Heart left ventricle (tissue), 16 donors: ENCODE data around the gene TBCK. TPM values are rescaled to one million over a fixed set of nuclear protein-coding genes. Genes with fewer than 3 reads are reported as not detected.

ENCODE experiments used
- ATAC-seq, 4 donors: fragments of 200-7000 bp; cut with Tn5 transposase; one replicate each; pipeline ENCODE4 v1.9.1; 2020 to 2022; ENCODE audit warnings: moderate library complexity in 4 of 4, mild to moderate bottlenecking in 3 of 4, moderate number of reproducible peaks in 1 of 4
- DNase-seq, 5 donors: peaks; one replicate each; pipeline ENCODE4 v3.0.0-alpha.2; 2020
- H3K27ac ChIP-seq, 12 donors: fragments of 200-600 bp; sonication (generic) in 4 of 12; one replicate each; pipeline versions ENCODE4 v1.5.0 to v1.8.0; 2016 to 2022; ENCODE audit warnings: mild to moderate bottlenecking in 2 of 12
- H3K27me3 ChIP-seq, 9 donors: fragments of 200-600 bp; sonication (generic) in 2 of 9; one replicate each; pipeline versions ENCODE4 v1.5.1 to v1.8.0; 2016 to 2022; ENCODE audit warnings: mild to moderate bottlenecking in 3 of 9
- H3K36me3 ChIP-seq, 9 donors: fragments of 200-600 bp; sonication (generic) in 2 of 9; one replicate each; pipeline versions ENCODE4 v1.5.0 to v1.8.0; 2018 to 2022; ENCODE audit warnings: mild to moderate bottlenecking in 2 of 9
- H3K4me1 ChIP-seq, 12 donors: fragments of 200-600 bp; sonication (generic) in 4 of 12; one replicate each; pipeline versions ENCODE4 v1.5.0 to v1.8.0; 2016 to 2022; ENCODE audit warnings: mild to moderate bottlenecking in 3 of 12
- H3K4me3 ChIP-seq, 12 donors: fragments of 200-600 bp; sonication (generic) in 4 of 12; one replicate each; pipeline versions ENCODE4 v1.5.0 to v1.8.0; 2017 to 2022; ENCODE audit warnings: mild to moderate bottlenecking in 9 of 12, moderate library complexity in 4 of 12
- H3K9me3 ChIP-seq, 12 donors: fragments of 200-600 bp; sonication (generic) in 4 of 12; one replicate each; pipeline versions ENCODE4 v1.5.0 to v1.8.0; 2016 to 2022; ENCODE audit warnings: mild to moderate bottlenecking in 1 of 12
- POLR2A ChIP-seq, 2 donors: fragments of 450-650 bp; IDR thresholded peaks; one replicate each; pipeline ENCODE4 v1.6.1; 2017; ENCODE audit warnings: antibody characterized with exemption in 2 of 2, mild to moderate bottlenecking in 2 of 2, moderate library complexity in 2 of 2
- WGBS, 4 donors: extraction: QIAGEN DNeasy Blood & Tissue Kit in 2 of 4; methylation state at CpG; one replicate each; pipeline versions ENCODE4 v1.1.5 to v1.1.7; 2013 to 2018; 5-methylcytosine and 5-hydroxymethylcytosine counted together
- intact Hi-C, 10 donors: fragments of 100-400 bp; cut with DNase I; formaldehyde crosslinking; loops; one replicate each; pipeline versions ENCODE4 v1.11.1 to v1.14.2; 2022
- polyA plus RNA-seq, 2 donors: library from polyadenylated mRNA; stranded (reverse); fragments of 200-250 nt; gene quantifications; one replicate each; pipeline ENCODE4 v1.2.3, GENCODE V29; 2013
- total RNA-seq, 9 donors: library from RNA; depleted of rRNA in 2 of 9; stranded (reverse); fragments of >200 nt in 2 of 9; fragmentation: NEBNext Ultra II Directional in 3 of 9; extraction: Animal tissue kit (Norgen Biotek cat#: 25700) in 3 of 9; gene quantifications; one replicate each; pipeline versions ENCODE4 v1.1.0 to v1.2.4, GENCODE V29; 2016 to 2023
- TF ChIP-seq, protein P1 (sequence below), 12 donors: fragments of 200-600 bp; sonication (generic) in 4 of 12; IDR thresholded peaks; one replicate each; pipeline versions ENCODE4 v1.5.0 to v1.8.0; 2018 to 2022; ENCODE audit warnings: antibody characterized with exemption in 12 of 12, mild to moderate bottlenecking in 5 of 12
- donor health status: ischemic (EF 13 %, LVEDD 7.1; RV severe dilation, severe dysfunction).
- donor health status: healthy with polysubstance abuse.
- donor health status: DM: no; HTN: yes; CAD: no.
- donor health status: DM: no; HTN: no; CAD: no.
- donor health status: ischemic (EF 25% LVEDD 6.9; RV normal size, moderate dysfunction).
- donor health status: ischemic (EF 25% LVEDD 5.7; RV mildly dilated, moderate dysfunction).
- donor health status: healthy.
- donor health status: DM: yes; HTN: yes; CAD: no.
- donor health status: ischemic (EF 35%, LVEDD 5.7; RV mildly dilated, moderate dysfunction).
- donor health status: nonischemic (EF 11% LVEDD 7.7; RV severe dilation, severe dysfunction).
- donor health status: DM: yes; HTN: yes; CAD: no.
- donor health status: PGD.
- donor health status: ischemic (EF 29% LVEDD 5.4; RV normal size, mild dysfunction).
- donor health status: nonischemic (EF 23%, LVEDD 6.1; RV moderate dilation, normal function).

TBCK gene
- total and polyA plus RNA-seq, 11 donors, result 5.0 to 27.1 (median 14.6) TPM

DNA sequence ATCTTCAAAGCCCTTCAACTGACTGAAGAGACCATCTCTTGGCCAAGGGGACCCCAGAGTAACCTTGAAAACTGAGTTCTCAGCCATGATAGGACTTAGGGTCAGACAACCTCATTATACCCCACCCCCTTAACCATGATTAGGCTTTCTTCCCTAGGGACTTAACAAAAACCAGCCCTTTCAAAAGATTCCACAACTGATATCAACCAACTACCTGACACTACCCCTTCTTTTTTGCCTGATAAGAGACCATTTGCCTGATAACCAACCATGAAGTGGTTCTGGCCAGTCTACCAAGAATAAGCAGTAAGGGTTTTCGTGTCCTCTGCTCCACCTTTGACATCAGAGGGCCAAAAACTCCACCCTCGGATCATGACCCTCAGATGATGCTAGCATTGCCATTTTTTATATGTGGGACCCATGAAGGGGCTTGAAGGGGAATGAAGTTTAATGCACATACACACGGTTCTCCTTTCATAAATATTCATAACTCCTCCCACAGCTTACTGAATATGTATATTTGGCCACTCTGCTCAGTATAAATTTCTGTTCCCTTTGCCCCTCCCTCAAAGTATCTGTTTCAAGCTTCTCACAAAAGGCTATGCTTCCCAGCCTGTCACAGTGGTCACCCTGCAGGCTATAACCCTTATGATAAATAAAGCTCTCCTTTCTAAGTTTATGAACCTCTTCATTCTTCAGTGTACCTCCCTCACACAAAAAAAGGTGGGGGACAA is 12.3 kb downstream of the TBCK start:
- DNase-seq (no peak), ATAC-seq (no peak)
- no peaks in the 10 kb centered on the region for H3K9me3 ChIP-seq
- no peak overlapping the region for H3K4me3 ChIP-seq
- no peaks in the 10 kb centered on the region for H3K27me3 ChIP-seq
- 72 to 83% (median 81%) methylated on average over 3 of the region's 3 CpGs for WGBS, 4 donors
- H3K4me1 ChIP-seq, result peaks cover 0 to 3% (median 0%) of the 10 kb centered on the region in 12 donors
- intact Hi-C loops, result no loop called here
- peaks cover 0 to 60% (median 29%) of the 10 kb centered on the region in 9 donors for H3K36me3 ChIP-seq
- TF ChIP-seq, protein P1, sequence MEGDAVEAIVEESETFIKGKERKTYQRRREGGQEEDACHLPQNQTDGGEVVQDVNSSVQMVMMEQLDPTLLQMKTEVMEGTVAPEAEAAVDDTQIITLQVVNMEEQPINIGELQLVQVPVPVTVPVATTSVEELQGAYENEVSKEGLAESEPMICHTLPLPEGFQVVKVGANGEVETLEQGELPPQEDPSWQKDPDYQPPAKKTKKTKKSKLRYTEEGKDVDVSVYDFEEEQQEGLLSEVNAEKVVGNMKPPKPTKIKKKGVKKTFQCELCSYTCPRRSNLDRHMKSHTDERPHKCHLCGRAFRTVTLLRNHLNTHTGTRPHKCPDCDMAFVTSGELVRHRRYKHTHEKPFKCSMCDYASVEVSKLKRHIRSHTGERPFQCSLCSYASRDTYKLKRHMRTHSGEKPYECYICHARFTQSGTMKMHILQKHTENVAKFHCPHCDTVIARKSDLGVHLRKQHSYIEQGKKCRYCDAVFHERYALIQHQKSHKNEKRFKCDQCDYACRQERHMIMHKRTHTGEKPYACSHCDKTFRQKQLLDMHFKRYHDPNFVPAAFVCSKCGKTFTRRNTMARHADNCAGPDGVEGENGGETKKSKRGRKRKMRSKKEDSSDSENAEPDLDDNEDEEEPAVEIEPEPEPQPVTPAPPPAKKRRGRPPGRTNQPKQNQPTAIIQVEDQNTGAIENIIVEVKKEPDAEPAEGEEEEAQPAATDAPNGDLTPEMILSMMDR (IDR thresholded peaks at IDR 0.05), result no peak
- TF ChIP-seq POLR2A (IDR thresholded peaks at IDR 0.05), result no peak
- no peak overlapping the region for H3K27ac ChIP-seq

DNA sequence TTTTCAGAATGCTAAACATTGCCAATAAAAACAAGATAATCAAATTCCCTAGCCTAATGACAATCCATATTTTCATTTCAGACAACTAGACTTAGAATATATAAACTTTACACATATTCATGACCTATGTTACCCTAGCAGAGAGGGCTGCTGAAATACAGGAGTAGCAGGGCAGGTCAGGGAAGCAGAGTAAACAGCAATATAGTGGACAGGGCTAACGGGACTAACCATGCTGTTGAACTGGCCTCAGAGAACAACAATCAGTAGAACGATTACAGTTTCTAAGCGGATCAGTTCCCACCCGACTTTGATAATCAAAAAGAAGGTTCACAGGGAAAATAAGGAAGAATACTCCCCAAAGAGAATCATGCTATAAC is 14.0 kb downstream of the TBCK start:
- no peak for ATAC-seq
- peaks cover 0 to 56% (median 12%) of the 10 kb centered on the region in 9 donors for H3K36me3 ChIP-seq
- intact Hi-C loops, result no loop called here
- H3K4me3 ChIP-seq, result no peak overlapping the region
- WGBS, 4 donors, result 82 to 94% (median 84%) methylated on average over 4 of the region's 4 CpGs
- TF ChIP-seq, protein P1 (IDR thresholded peaks at IDR 0.05), result no peak
- TF ChIP-seq POLR2A (IDR thresholded peaks at IDR 0.05), result no peak
- DNase-seq, result no peak
- no peaks in the 10 kb centered on the region for H3K27me3 ChIP-seq
- peaks cover 0 to 3% (median 0%) of the 10 kb centered on the region in 12 donors for H3K4me1 ChIP-seq
- no peak overlapping the region for H3K27ac ChIP-seq
- H3K9me3 ChIP-seq, result no peaks in the 10 kb centered on the region

DNA sequence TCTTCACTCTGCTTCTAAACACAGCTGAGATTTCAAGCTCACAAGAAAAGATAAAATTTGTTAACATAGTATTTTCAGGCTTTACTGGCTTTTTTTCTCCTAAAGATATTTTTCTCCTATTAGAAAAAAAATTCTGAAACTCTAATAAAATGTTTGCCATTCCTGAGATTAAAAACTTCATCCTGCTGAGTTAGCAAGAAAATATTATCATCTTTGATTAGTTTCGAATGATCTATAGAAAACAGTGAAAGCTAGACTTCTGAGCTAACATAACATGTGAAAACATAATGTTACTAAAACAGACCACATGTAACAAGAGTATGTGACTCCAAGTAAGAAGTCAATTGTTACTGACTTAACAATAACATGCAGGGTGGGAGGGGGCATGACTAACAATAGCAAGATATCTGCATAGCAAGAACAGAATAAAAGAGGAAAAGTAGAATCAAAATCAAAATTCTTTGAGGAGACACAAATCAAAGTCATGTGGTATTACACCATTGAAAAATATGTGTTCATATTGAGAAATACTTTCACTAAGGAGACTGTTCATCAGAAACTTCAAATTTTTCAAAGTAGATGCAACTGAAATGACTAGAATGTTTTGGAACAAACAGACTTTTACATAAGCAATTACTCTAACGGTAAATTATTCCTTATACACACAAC is 14.5 kb downstream of the TBCK start:
- Histone ChIP-seq H3K4me1 (peaks cover 0 to 3% (median 0%) of the 10 kb centered on the region in 12 donors), H3K27me3 (no peaks in the 10 kb centered on the region), H3K36me3 (peaks cover 0 to 55% (median 11%) of the 10 kb centered on the region in 9 donors), H3K9me3 (no peaks in the 10 kb centered on the region), H3K27ac (no peak overlapping the region), H3K4me3 (no peak overlapping the region)
- TF ChIP-seq, protein P1 (IDR thresholded peaks at IDR 0.05), result no peak
- TF ChIP-seq POLR2A (IDR thresholded peaks at IDR 0.05), result no peak
- ATAC-seq, result no peak
- no peak for DNase-seq
- 76 to 88% (median 85%) methylated on average over 2 of the region's 2 CpGs for WGBS, 4 donors
- intact Hi-C loops, result no loop called here

DNA sequence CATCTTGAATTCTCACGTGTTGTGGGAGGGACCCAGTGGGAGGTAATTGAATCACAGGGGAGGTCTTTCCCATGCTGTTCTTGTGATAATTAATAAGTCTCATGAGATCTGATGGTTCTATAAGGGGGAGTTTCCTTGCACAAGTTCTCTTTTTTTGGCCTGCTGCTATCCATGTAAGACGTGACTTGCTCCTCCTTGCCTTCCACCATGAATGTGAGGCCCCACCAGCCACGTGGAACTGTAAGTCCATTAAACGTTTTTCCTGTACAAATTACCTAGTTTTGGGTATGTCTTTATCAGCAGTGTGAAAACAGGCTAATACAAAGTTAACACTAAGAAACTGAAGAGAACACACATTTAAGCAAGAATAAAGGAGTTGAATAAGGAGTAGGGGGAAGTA is 16.0 kb downstream of the TBCK start:
- no peak overlapping the region for H3K27ac ChIP-seq
- H3K4me3 ChIP-seq, result no peak overlapping the region
- H3K9me3 ChIP-seq, result no peaks in the 10 kb centered on the region
- no peak for ATAC-seq
- DNase-seq, result no peak
- intact Hi-C loops, result no loop called here
- H3K36me3 ChIP-seq, result peaks cover 0 to 64% (median 14%) of the 10 kb centered on the region in 9 donors
- WGBS, 4 donors, result 75 to 83% (median 76%) methylated on average over 4 of the region's 4 CpGs
- TF ChIP-seq, protein P1 (IDR thresholded peaks at IDR 0.05), result no peak
- TF ChIP-seq POLR2A (IDR thresholded peaks at IDR 0.05), result no peak
- peaks cover 0 to 3% (median 0%) of the 10 kb centered on the region in 12 donors for H3K4me1 ChIP-seq
- H3K27me3 ChIP-seq, result no peaks in the 10 kb centered on the region
